OCI-LY3 (cell line): ENCODE data around the gene C2.
"Not testable (repeated sequence)": the region's sequence is repeated elsewhere in the genome, so short reads cannot be mapped to it uniquely, and the experiment has no call there.

Experiments
- CTCF ChIP-seq: fragments of 200-600, 300-600 bp; sonication (generic); IDR thresholded peaks from 2 replicates; pipeline ENCODE4 v1.5.1; 2014; ENCODE audit warnings: antibody characterized with exemption, low read length, low read depth
- EZH2phosphoT487 ChIP-seq: fragments of 200-600 bp; shearing (Covaris generic); IDR thresholded peaks from 2 replicates; pipeline ENCODE4 v1.6.1; 2018; ENCODE audit warnings: antibody characterized with exemption, mixed run types, low read depth

GRCh38 chr6:31909298-31909697 lies 18.2 kb upstream of the C2 start:
- TF ChIP-seq CTCF, EZH2phosphoT487: not testable (repeated sequence)
